Endodermal cell (in vitro differentiated cells): ENCODE results near the gene HECTD1. TPM values are rescaled to one million over a fixed set of nuclear protein-coding genes. Genes with fewer than 3 reads are reported as not detected.

ENCODE experiments used
- DNase-seq: peaks from one replicate; pipeline ENCODE4 v3.0.0-alpha.2; 2017
- H3K27ac ChIP-seq: 2 replicates; pipeline ENCODE4 v1.5.1; 2013; ENCODE audit warnings: mild to moderate bottlenecking, low read depth, low read length, moderate library complexity
- H3K27me3 ChIP-seq: 2 replicates; pipeline ENCODE4 v1.6.1; 2013; ENCODE audit warnings: mild to moderate bottlenecking, low read length, moderate library complexity; ENCODE audit not compliant: insufficient read depth, control insufficient read depth, poor library complexity, severe bottlenecking
- H3K36me3 ChIP-seq: 2 replicates; pipeline ENCODE4 v1.7.0; 2013; ENCODE audit warnings: mild to moderate bottlenecking, low read length, moderate library complexity; ENCODE audit not compliant: control insufficient read depth, insufficient read depth
- H3K4me1 ChIP-seq: one replicate; pipeline ENCODE4 v1.7.0; 2013; ENCODE audit warnings: low read length; ENCODE audit not compliant: control insufficient read depth, insufficient read depth
- H3K4me3 ChIP-seq: 2 replicates; pipeline ENCODE4 v1.5.1; 2013; ENCODE audit warnings: mild to moderate bottlenecking, low read length, moderate library complexity
- H3K9ac ChIP-seq: 2 replicates; pipeline ENCODE4 v1.6.1; 2013; ENCODE audit warnings: mild to moderate bottlenecking, low read length, moderate library complexity; ENCODE audit not compliant: poor library complexity, severe bottlenecking; ENCODE audit errors: extremely low read depth
- H3K9me3 ChIP-seq: 2 replicates; pipeline ENCODE4 v1.6.1; 2013; ENCODE audit warnings: mild to moderate bottlenecking, low read length, moderate library complexity; ENCODE audit not compliant: control insufficient read depth
- H3K27ac Mint-ChIP-seq: 2 replicates; pipeline ENCODE4 v1.8.0; 2020; ENCODE audit warnings: mixed read lengths
- H3K27me3 Mint-ChIP-seq: 2 replicates; pipeline ENCODE4 v1.8.0; 2021; ENCODE audit warnings: mild to moderate bottlenecking, mixed read lengths; ENCODE audit not compliant: insufficient read depth
- H3K36me3 Mint-ChIP-seq: 2 replicates; pipeline ENCODE4 v1.8.0; 2020; ENCODE audit warnings: low read depth, mixed read lengths
- H3K4me1 Mint-ChIP-seq: 2 replicates; pipeline ENCODE4 v1.8.0; 2020; ENCODE audit warnings: mixed read lengths
- H3K4me3 Mint-ChIP-seq: 2 replicates; pipeline ENCODE4 v1.8.0; 2020; ENCODE audit warnings: mild to moderate bottlenecking, moderate library complexity, mixed read lengths
- H3K9me3 Mint-ChIP-seq: 2 replicates; pipeline ENCODE4 v1.8.0; 2020; ENCODE audit warnings: mild to moderate bottlenecking, mixed read lengths
- WGBS, 2 experiments: methylation state at CpG; one replicate each; pipeline versions ENCODE4 v1.1.5 to v1.1.7; 2013; ENCODE audit warnings: missing lambda C conversion rate in 2 of 2, mixed read lengths in 1 of 2; ENCODE audit not compliant: insufficient coverage in 1 of 2, insufficient read length in 1 of 2; 5-methylcytosine and 5-hydroxymethylcytosine counted together
- total RNA-seq, 2 donors: library from RNA; stranded (reverse); fragmentation: NEBNext Ultra II Directional in 1 of 2; extraction: Animal tissue kit (Norgen Biotek cat#: 25700) in 1 of 2; gene quantifications; 2 replicates in 1 of 2; 3 replicates in 1 of 2; pipeline ENCODE4 v1.2.1, GENCODE V29; 2021
- TF ChIP-seq, protein P1 (sequence below): fragments of 200-600 bp; sonication (generic); conservative IDR thresholded peaks from 2 replicates; pipeline ENCODE4 v1.5.0; 2021; ENCODE audit warnings: antibody characterized with exemption, mild to moderate bottlenecking

Gene HECTD1
- total RNA-seq, 2 donors from 2014 or later: 118 to 132 TPM

DNA sequence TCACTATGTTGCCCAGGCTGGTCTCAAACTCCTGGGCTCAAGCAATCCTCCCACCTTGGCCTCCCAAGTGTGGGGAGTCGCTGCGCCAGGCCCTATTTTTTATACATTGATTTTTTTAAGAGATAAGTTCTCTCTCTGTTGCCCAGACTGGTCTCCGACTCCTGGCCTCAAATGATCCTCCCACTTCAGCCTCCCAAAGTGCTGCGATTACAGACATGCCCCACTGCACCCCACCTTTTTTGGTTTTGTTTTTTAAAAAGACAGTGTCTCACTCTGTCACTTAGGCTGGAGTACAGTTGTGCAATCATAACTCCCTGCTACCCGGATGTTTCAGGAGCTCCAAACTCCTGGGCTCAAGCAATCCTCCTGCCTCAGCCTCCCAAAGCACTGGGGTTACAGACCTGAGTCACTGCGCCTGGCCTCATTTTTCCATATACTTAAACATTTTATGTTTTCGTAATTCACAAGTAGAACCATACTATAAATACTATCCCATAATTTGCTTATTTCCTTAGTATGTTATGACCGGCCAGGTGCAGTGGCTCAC lies 16.8 kb downstream of the HECTD1 start:
- no peak overlapping the region for H3K9ac ChIP-seq
- TF ChIP-seq, protein P1, sequence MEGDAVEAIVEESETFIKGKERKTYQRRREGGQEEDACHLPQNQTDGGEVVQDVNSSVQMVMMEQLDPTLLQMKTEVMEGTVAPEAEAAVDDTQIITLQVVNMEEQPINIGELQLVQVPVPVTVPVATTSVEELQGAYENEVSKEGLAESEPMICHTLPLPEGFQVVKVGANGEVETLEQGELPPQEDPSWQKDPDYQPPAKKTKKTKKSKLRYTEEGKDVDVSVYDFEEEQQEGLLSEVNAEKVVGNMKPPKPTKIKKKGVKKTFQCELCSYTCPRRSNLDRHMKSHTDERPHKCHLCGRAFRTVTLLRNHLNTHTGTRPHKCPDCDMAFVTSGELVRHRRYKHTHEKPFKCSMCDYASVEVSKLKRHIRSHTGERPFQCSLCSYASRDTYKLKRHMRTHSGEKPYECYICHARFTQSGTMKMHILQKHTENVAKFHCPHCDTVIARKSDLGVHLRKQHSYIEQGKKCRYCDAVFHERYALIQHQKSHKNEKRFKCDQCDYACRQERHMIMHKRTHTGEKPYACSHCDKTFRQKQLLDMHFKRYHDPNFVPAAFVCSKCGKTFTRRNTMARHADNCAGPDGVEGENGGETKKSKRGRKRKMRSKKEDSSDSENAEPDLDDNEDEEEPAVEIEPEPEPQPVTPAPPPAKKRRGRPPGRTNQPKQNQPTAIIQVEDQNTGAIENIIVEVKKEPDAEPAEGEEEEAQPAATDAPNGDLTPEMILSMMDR: no peak
- H3K9me3 ChIP-seq: no peaks in the 10 kb centered on the region
- H3K36me3 ChIP-seq: peaks cover 56% of the 10 kb centered on the region
- H3K4me1 ChIP-seq: no peaks in the 10 kb centered on the region
- WGBS, 2 experiments: 95 to 98% methylated on average over 7 to 8 of the region's 8 CpGs
- no peak overlapping the region for H3K27ac Mint-ChIP-seq
- H3K4me3 Mint-ChIP-seq: no peak overlapping the region
- no peak for DNase-seq
- no peak overlapping the region for H3K4me3 ChIP-seq
- H3K4me1 Mint-ChIP-seq: peaks cover 1% of the 10 kb centered on the region
- H3K27me3 Mint-ChIP-seq: no peaks in the 10 kb centered on the region
- no peaks in the 10 kb centered on the region for H3K27me3 ChIP-seq
- peaks cover 56% of the 10 kb centered on the region for H3K36me3 Mint-ChIP-seq
- H3K27ac ChIP-seq: no peak overlapping the region
- no peaks in the 10 kb centered on the region for H3K9me3 Mint-ChIP-seq

DNA sequence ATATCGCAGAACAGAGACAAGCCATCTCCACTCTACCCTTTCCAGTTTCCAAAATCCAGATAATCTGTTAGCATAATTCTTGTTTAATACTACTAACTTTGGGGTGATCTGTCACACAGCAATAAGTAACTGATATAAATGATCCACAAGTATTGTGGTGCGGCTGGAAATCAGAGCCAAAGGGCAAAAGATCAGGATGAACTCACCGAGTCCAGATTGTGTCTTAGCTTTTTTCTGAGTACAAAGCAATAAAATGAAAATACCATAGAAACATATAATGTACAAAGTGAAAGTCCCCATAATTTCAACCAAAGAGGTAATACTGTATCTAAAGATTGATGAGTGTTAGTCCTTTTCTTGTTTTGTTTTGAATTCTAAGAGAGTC lies 17.4 kb downstream of the HECTD1 start:
- TF ChIP-seq, protein P1: no peak
- H3K27me3 ChIP-seq: no peaks in the 10 kb centered on the region
- H3K36me3 ChIP-seq: peaks cover 61% of the 10 kb centered on the region
- H3K27ac Mint-ChIP-seq: no peak overlapping the region
- H3K4me3 Mint-ChIP-seq: no peak overlapping the region
- no peak for DNase-seq
- H3K36me3 Mint-ChIP-seq: peaks cover 62% of the 10 kb centered on the region
- H3K4me3 ChIP-seq: no peak overlapping the region
- no peaks in the 10 kb centered on the region for H3K9me3 Mint-ChIP-seq
- H3K4me1 Mint-ChIP-seq: no peaks in the 10 kb centered on the region
- H3K27me3 Mint-ChIP-seq: no peaks in the 10 kb centered on the region
- no peak overlapping the region for H3K27ac ChIP-seq
- no peaks in the 10 kb centered on the region for H3K9me3 ChIP-seq
- no peak overlapping the region for H3K9ac ChIP-seq
- WGBS, 2 experiments: 94 to 100% methylated on average over 1 to 3 of the region's 3 CpGs
- H3K4me1 ChIP-seq: no peaks in the 10 kb centered on the region

DNA sequence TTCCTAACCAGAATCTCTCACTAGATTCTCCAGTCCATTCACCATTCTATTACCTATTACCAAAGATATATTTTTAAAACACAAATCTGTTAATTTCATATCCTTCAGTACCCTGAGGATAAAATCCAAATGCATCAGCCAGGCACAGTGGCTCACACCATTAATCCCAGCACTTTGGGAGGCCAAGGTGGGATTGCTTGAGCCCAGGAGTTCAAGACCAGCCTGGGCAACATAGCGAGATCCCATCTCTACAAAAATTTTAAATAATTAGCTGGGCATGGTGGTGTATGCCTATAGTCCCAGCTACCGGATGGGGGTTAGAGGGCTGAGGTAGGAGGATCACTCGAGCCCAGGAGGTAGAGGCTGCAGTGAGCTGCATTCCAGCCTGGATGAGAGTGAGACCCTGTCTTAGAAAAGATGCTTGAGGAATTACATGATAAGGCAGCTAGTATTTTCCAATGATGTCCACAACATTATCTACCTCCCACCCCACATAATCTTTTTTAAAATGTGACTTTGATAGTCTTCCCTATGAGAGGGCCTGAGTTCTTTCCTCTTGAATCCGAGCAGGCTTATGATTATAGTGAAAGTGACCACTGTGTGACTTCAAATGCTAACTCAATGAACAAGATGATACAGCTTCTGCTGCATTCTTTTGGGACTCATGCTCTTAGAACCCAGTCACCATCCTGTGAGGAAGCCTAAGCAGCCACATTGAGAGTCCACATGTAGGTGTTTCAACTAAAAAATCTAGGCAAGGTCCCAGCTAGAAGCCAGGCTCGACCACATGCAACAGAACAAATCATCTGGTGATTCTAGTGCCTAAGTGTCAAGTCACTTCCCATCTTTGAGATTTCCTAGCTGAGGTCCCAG lies 18.0 kb downstream of the HECTD1 start:
- no peak overlapping the region for H3K27ac Mint-ChIP-seq
- Histone ChIP-seq H3K4me3 (no peak overlapping the region), H3K9ac (no peak overlapping the region), H3K27ac (no peak overlapping the region), H3K4me1 (no peaks in the 10 kb centered on the region), H3K36me3 (peaks cover 58% of the 10 kb centered on the region), H3K27me3 (no peaks in the 10 kb centered on the region), H3K9me3 (no peaks in the 10 kb centered on the region)
- TF ChIP-seq, protein P1: no peak
- no peaks in the 10 kb centered on the region for H3K27me3 Mint-ChIP-seq
- no peaks in the 10 kb centered on the region for H3K9me3 Mint-ChIP-seq
- no peaks in the 10 kb centered on the region for H3K4me1 Mint-ChIP-seq
- no peak for DNase-seq
- H3K36me3 Mint-ChIP-seq: peaks cover 67% of the 10 kb centered on the region
- WGBS, 2 experiments: 92 to 100% methylated on average over 3 to 5 of the region's 5 CpGs
- H3K4me3 Mint-ChIP-seq: no peak overlapping the region
